Spleen (tissue), 7 donors: Measurements from ENCODE around the gene ELOB.

Experiments
- CTCF ChIP-seq, 11 experiments: fragments of 200-600 bp in 7 of 11; fragments of 450-650 bp in 4 of 11; sonication (generic) in 4 of 11; IDR thresholded peaks in 8 of 11; conservative IDR thresholded peaks in 3 of 11; 1 replicate in 7 of 11; 2 replicates in 4 of 11; pipeline versions ENCODE4 v1.4.0 to v1.8.0; 2016 to 2021; ENCODE audit warnings: antibody characterized with exemption in 11 of 11, inconsistent platforms in 4 of 11, mild to moderate bottlenecking in 1 of 11
- POLR2A ChIP-seq, 3 donors: fragments of 450-650 bp; IDR thresholded peaks; one replicate each; pipeline ENCODE4 v1.5.1; 2017; ENCODE audit warnings: antibody characterized with exemption in 3 of 3, mild to moderate bottlenecking in 1 of 3
- POLR2AphosphoS5 ChIP-seq, 3 donors: sonication (generic); formaldehyde crosslinking; IDR thresholded peaks; one replicate each; pipeline ENCODE4 v1.5.1; 2017; ENCODE audit warnings: antibody characterized with exemption in 3 of 3
- donor health status: DM: no; HTN: no; CAD: no; lungs with moderate emphysema.
- donor health status: DM: no; HTN: no; CAD: no.
- donor health status: DM: no; HTN: no; CAD: no.

DNA sequence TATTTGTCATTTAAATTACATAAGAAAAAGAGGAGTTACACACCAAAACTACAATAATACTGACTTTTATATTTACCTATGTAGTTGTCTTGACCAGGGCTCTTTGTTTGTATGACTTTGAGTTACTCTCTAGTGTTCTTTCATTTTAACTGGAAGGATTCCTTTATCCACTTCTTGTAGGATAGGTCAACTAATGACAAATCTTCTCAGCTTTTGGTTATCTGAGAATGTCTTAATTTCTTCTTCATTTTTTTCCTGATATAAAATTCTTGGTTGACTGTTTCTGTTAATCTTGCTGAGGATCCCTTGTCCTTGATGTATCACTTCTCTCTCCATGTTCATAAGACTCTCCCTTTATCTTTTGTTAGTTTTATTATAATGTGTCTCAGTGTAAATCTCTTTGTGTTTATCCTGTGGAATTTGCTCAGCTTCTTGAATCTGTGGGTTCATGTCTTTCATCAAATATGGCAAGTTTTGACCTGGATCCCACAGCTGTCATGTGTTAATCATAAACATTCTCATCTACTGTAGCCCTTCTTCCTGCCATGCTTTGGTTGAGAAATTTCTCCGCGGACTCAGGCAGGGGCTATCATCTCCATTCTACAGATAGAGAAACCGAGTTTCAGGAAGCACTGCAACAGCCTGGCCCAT lies 26.6 kb upstream of the ELOB start:
- TF ChIP-seq CTCF (IDR thresholded peaks at IDR 0.05 in 8 of 11, conservative IDR thresholded peaks at IDR 0.05 in 3 of 11) (no peak), POLR2AphosphoS5 (IDR thresholded peaks at IDR 0.05) (no peak), POLR2A (IDR thresholded peaks at IDR 0.05) (no peak)
